HepG2 (cell line): ENCODE measurements around the gene PPP4C. TPM values are rescaled to one million over a fixed set of nuclear protein-coding genes. Genes with fewer than 3 reads are reported as not detected.

Experiments used
- CEBPB ChIP-seq: IDR thresholded peaks from 2 replicates; pipeline ENCODE4 v1.6.1; 2011; ENCODE audit warnings: low read depth, low read length, improper control_type of control experiment, borderline replicate concordance
- ESRRA ChIP-seq: sonication (generic); formaldehyde crosslinking; IDR thresholded peaks from 2 replicates; pipeline ENCODE4 v1.5.1; 2020; ENCODE audit warnings: mild to moderate bottlenecking, low read depth, missing genetic modification reagents
- FOSL1 ChIP-seq: sonication (generic); formaldehyde crosslinking; IDR thresholded peaks from 2 replicates; pipeline ENCODE4 v1.9.0; 2021; ENCODE audit warnings: missing genetic modification reagents, borderline replicate concordance
- HOMEZ ChIP-seq: IDR thresholded peaks from 2 replicates; pipeline ENCODE4 v1.6.1; 2016; ENCODE audit warnings: low read depth
- KDM5B ChIP-seq: sonication (generic); formaldehyde crosslinking; IDR thresholded peaks from 2 replicates; pipeline ENCODE4 v1.4.0; 2020; ENCODE audit warnings: missing genetic modification reagents, mild to moderate bottlenecking, borderline replicate concordance
- LRRFIP1 ChIP-seq: sonication (generic); formaldehyde crosslinking; conservative IDR thresholded peaks from 2 replicates; pipeline ENCODE4 v1.4.0; 2020; ENCODE audit warnings: missing genetic modification reagents
- MAF1 ChIP-seq: sonication (generic); formaldehyde crosslinking; IDR thresholded peaks from 2 replicates; pipeline ENCODE4 v1.5.0; 2020; ENCODE audit warnings: missing genetic modification reagents, borderline replicate concordance
- MZF1 ChIP-seq: sonication (generic); formaldehyde crosslinking; IDR thresholded peaks from 2 replicates; pipeline ENCODE4 v1.8.1; 2023; ENCODE audit warnings: mild to moderate bottlenecking, missing genetic modification reagents, borderline replicate concordance
- POLR2AphosphoS2 ChIP-seq: IDR thresholded peaks from 2 replicates; pipeline ENCODE4 v1.6.1; 2011; ENCODE audit warnings: low read depth, low read length, improper control_type of control experiment
- SSRP1 ChIP-seq: IDR thresholded peaks from 2 replicates; pipeline ENCODE4 v1.6.1; 2016; ENCODE audit warnings: control low read depth
- TCF7 ChIP-seq: sonication (generic); IDR thresholded peaks from 2 replicates; pipeline ENCODE4 v1.6.1; 2016; ENCODE audit warnings: antibody characterized with exemption, low read depth
- TEAD2 ChIP-seq: sonication (generic); formaldehyde crosslinking; IDR thresholded peaks from 2 replicates; pipeline ENCODE4 v1.9.0; 2021; ENCODE audit warnings: missing genetic modification reagents
- ZNF260 ChIP-seq: sonication (generic); formaldehyde crosslinking; IDR thresholded peaks from 2 replicates; pipeline ENCODE4 v1.4.0; 2020; ENCODE audit warnings: missing genetic modification reagents, low read depth, mild to moderate bottlenecking, borderline replicate concordance
- ZNF264 ChIP-seq: sonication (generic); formaldehyde crosslinking; IDR thresholded peaks from 2 replicates; pipeline ENCODE4 v1.4.0; 2020; ENCODE audit warnings: missing genetic modification reagents
- ZNF335 ChIP-seq: sonication (generic); formaldehyde crosslinking; IDR thresholded peaks from 2 replicates; pipeline ENCODE4 v1.4.0; 2020; ENCODE audit warnings: missing genetic modification reagents
- ZNF501 ChIP-seq: sonication (generic); formaldehyde crosslinking; IDR thresholded peaks from 2 replicates; pipeline ENCODE4 v1.5.1; 2020; ENCODE audit warnings: mild to moderate bottlenecking, moderate library complexity, missing genetic modification reagents
- ZNF512 ChIP-seq: sonication (generic); formaldehyde crosslinking; IDR thresholded peaks from 2 replicates; pipeline ENCODE4 v1.4.0; 2020; ENCODE audit warnings: mild to moderate bottlenecking, missing genetic modification reagents
- ZNF567 ChIP-seq: sonication (generic); formaldehyde crosslinking; IDR thresholded peaks from 2 replicates; pipeline ENCODE4 v1.8.1; 2023; ENCODE audit warnings: mild to moderate bottlenecking, missing genetic modification reagents, borderline replicate concordance
- ZNF577 ChIP-seq: sonication (generic); formaldehyde crosslinking; IDR thresholded peaks from 2 replicates; pipeline ENCODE4 v1.4.0; 2020; ENCODE audit warnings: mild to moderate bottlenecking, low read depth, missing genetic modification reagents, borderline replicate concordance
- polyA plus RNA-seq, 8 experiments: library from polyadenylated mRNA; depleted of rRNA in 3 of 8; stranded (reverse) in 7 of 8; unstranded in 1 of 8; fragments of >200 nt; fragmentation: Illumina TruSeq in 4 of 8; extraction: Trizol in 4 of 8; gene quantifications; 2 replicates each; pipeline versions ENCODE4 v1.2.1 to v1.2.3, GENCODE V29; 2011 to 2016; ENCODE audit warnings: low read depth in 4 of 8, missing spikeins in 1 of 8, mixed read lengths in 1 of 8; ENCODE audit not compliant: insufficient read depth in 1 of 8
- total RNA-seq, 5 experiments: library from RNA; depleted of rRNA; stranded (reverse); fragments of >200 nt; fragmentation: Illumina TruSeq; extraction: Trizol; gene quantifications; 2 replicates each; pipeline ENCODE4 v1.2.3, GENCODE V29; 2016; ENCODE audit warnings: low read depth in 1 of 5
- TF ChIP-seq, protein P1 (sequence below): IDR thresholded peaks from 2 replicates; pipeline ENCODE4 v1.6.1; 2016; ENCODE audit warnings: low read depth, borderline replicate concordance
- TF ChIP-seq, protein P2 (sequence below): sonication (generic); formaldehyde crosslinking; IDR thresholded peaks from 2 replicates; pipeline ENCODE4 v1.5.0; 2020; ENCODE audit warnings: mild to moderate bottlenecking, missing genetic modification reagents

Gene PPP4C
- total and polyA plus RNA-seq, 2 of the 13 experiments (the other 11 are each of a cell fraction or from before 2014, with no cell fraction given), result 176 to 220 TPM

DNA sequence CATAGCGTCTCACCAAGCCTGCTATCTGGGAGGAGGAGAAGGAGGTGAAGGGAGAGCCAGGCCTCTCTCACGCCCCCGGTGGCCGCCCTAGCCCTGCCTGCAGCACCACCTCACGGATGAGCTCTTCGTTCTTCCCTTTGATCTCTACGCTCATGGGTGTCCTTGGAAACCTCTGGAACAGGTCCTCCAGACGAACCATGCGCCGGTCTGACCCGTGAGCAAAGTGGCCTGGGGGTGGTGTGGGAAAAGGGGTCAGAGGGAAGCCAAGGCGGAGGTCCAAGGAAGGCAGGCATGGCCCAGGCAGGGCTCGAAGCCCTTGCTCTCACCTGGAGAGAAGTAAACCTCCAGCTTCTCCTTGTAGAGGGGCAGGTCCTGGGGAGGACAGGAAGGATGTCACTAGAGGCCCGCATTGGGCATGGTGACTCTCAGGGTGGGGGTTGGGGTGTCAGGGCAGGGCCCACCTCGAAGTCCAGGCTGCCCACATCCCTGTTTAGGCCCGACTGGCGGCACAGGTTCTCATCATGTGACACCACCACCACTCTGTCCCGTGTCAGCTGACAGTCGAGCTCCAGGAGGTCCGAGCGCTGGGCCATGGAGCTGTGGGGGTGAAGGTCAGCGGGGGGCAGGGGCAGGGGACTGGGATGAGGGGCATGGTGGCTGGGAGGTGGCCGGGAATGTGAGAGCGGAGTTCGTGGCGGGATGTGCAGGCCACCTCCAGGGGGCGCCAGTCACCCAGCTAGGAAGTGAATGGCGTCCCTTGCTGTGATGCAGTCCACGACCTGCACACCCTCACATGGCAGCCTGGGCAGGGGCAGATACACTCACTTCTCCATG is 36.6 kb downstream of the PPP4C start (continued):
- peak; percentile 70; the same call in 1 of the 2 replicates for TF ChIP-seq ZNF512 (CRISPR knock-in tag)
- TF ChIP-seq ZNF501, result peak; percentile 91
- no peak for TF ChIP-seq LRRFIP1
- no peak; the same call in 1 of the 2 replicates for TF ChIP-seq MAF1
- TF ChIP-seq KDM5B (CRISPR knock-in tag), result peak; percentile 92; the same call in 1 of the 2 replicates
- no peak for TF ChIP-seq TEAD2 (CRISPR knock-in tag)
- TF ChIP-seq ZNF264 (CRISPR knock-in tag), result peak; percentile 75; the same call in 1 of the 2 replicates
- no peak for TF ChIP-seq MZF1 (CRISPR knock-in tag)
- 0 out of 2 replicates have a peak, but pooled peaks have one; percentile 9 for TF ChIP-seq HOMEZ (CRISPR knock-in tag)
- TF ChIP-seq ESRRA (CRISPR knock-in tag), result peak; percentile 86
- TF ChIP-seq CEBPB, result no peak
- peak; percentile 81 for TF ChIP-seq TCF7
- TF ChIP-seq, protein P1, sequence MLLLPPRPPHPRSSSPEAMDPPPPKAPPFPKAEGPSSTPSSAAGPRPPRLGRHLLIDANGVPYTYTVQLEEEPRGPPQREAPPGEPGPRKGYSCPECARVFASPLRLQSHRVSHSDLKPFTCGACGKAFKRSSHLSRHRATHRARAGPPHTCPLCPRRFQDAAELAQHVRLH (CRISPR knock-in tag), result peak; percentile 74
- TF ChIP-seq POLR2AphosphoS2, result no peak
- no peak for TF ChIP-seq FOSL1 (CRISPR knock-in tag)
- no peak for TF ChIP-seq ZNF577 (CRISPR knock-in tag)
- TF ChIP-seq ZNF567 (CRISPR knock-in tag), result no peak; the same call in 1 of the 2 replicates
- peak; percentile 74; the same call in 1 of the 2 replicates for TF ChIP-seq SSRP1
- TF ChIP-seq, protein P2, sequence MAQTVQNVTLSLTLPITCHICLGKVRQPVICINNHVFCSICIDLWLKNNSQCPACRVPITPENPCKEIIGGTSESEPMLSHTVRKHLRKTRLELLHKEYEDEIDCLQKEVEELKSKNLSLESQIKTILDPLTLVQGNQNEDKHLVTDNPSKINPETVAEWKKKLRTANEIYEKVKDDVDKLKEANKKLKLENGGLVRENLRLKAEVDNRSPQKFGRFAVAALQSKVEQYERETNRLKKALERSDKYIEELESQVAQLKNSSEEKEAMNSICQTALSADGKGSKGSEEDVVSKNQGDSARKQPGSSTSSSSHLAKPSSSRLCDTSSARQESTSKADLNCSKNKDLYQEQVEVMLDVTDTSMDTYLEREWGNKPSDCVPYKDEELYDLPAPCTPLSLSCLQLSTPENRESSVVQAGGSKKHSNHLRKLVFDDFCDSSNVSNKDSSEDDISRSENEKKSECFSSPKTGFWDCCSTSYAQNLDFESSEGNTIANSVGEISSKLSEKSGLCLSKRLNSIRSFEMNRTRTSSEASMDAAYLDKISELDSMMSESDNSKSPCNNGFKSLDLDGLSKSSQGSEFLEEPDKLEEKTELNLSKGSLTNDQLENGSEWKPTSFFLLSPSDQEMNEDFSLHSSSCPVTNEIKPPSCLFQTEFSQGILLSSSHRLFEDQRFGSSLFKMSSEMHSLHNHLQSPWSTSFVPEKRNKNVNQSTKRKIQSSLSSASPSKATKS (CRISPR knock-in tag), result no peak
- TF ChIP-seq ZNF260 (CRISPR knock-in tag), result 0 out of 2 replicates have a peak, but pooled peaks have one; percentile 31
- 0 out of 2 replicates have a peak, but pooled peaks have one; percentile 0 for TF ChIP-seq ZNF335 (CRISPR knock-in tag)
